Measurements from ENCODE around the gene PGM1. TPM values are rescaled to one million over a fixed set of nuclear protein-coding genes. Genes with fewer than 3 reads are reported as not detected.

Gene PGM1
- total RNA-seq, 1 donor: 52.4 TPM

GRCh38 chr1:63636192-63637105 is 43.2 kb downstream of the PGM1 start:
- TF ChIP-seq CTCF (IDR thresholded peaks at IDR 0.05; ENCODE audit: insufficient read depth, low read length): no peak
- no peak overlapping the region for H3K4me3 ChIP-seq (ENCODE audit: low read depth, low read length)
- DNase-seq (ENCODE audit: low read depth): no peak

GRCh38 chr1:63638471-63638870 is 45.3 kb downstream of the PGM1 start:
- TF ChIP-seq CTCF (IDR thresholded peaks at IDR 0.05; ENCODE audit: insufficient read depth, low read length): no peak
- DNase-seq (ENCODE audit: low read depth): no peak
- H3K4me3 ChIP-seq (ENCODE audit: low read depth, low read length): no peak overlapping the region

DNA sequence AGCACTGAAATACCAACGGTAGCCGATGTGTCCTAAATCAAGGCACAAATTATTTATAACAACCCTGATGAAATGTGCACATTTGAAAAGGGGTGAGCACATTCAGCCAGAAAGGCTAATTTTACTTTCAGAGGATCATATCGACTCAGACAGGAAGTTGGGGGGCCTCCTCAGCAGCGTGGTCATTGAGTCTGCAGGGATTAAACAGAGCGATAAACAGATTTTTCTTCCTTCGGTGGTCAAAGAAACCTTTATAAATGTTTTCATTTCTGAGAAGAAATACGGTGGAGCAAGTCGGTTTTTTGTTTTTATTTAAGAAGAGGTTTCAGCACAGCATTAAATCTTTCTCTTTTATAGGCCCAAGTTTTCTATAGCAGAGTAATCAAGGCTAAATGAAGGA is 45.7 kb downstream of the PGM1 start:
- no peak for TF ChIP-seq CTCF (IDR thresholded peaks at IDR 0.05; ENCODE audit: insufficient read depth, low read length)
- no peak overlapping the region for H3K4me3 ChIP-seq (ENCODE audit: low read depth, low read length)

DNA sequence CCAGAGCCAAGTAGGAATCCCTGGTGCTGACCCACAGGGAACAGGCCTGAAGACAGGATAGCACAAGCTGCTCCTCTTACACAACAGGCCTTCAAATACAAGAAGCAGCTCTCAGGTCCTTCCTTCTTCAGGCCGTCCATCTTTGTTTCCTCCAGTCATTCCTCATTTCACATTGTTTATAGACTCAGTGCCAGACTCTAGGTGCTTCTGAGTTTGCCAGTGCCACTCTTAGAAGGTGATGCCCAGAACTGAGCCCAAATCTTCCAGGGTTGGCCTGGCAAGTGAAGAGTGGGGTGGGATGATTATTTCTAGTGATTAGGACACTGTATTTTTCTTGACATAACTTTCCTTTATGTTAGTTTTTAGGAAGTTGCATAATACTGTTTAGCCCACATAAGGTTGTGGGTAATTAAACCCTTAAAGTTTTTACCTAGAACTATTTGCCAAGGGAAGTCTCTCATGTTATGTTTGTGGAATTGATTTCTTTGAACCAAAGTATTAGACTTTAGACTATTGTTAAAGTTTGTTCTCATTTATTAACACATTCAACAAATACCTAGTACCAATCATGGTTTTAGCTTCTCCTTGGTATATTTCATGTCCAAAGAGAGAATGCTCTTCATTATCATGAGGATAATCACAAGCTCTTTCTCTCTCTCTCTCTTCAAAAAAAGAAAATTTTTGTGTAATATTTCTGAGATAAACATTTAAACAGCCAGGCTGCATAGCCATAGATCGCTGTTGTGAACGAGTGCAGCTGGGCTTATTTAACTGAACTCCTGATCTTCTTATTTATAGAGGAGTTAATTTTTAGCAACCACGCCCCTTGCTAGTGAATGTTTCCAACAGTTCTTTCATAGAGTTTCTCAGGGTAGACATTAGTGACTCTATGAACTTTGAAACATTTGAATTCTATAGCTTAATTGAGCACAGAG is 47.7 kb downstream of the PGM1 start:
- DNase-seq (ENCODE audit: low read depth): no peak
- no peak overlapping the region for H3K4me3 ChIP-seq (ENCODE audit: low read depth, low read length)
- TF ChIP-seq CTCF (IDR thresholded peaks at IDR 0.05; ENCODE audit: insufficient read depth, low read length): no peak

More for the DNA sequence above, 45.7 kb downstream of the PGM1 start:
- no peak for DNase-seq (ENCODE audit: low read depth)

- no peak for DNase-seq (ENCODE audit: low read depth)
- TF ChIP-seq CTCF (IDR thresholded peaks at IDR 0.05; ENCODE audit: insufficient read depth, low read length): no peak
- H3K4me3 ChIP-seq (ENCODE audit: low read depth, low read length): no peak overlapping the region
Observed at GRCh38 chr1:63641615-63642014, 48.4 kb downstream of the PGM1 start.

DNA sequence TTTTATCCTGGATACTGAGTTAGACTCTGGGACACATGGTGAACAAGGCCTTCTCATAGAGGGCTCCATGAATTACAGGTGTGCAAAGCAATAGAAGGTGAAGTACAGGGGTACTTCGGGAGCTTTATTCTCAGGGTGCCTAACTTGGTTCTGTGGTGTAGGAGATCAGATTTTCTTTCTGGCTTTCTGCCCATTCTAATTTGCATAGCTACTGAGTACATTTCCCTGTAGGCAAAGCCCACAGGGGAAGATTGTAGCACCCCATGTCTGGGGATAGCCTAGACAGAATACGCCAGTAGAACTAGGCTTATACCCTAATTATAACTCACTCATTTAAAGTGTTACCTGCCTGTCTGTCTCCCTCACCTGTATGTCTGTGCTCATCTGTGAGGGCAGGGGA is 49.7 kb downstream of the PGM1 start:
- DNase-seq (ENCODE audit: low read depth): no peak
- H3K4me3 ChIP-seq (ENCODE audit: low read depth, low read length): no peak overlapping the region
- no peak for TF ChIP-seq CTCF (IDR thresholded peaks at IDR 0.05; ENCODE audit: insufficient read depth, low read length)

Measured in fibroblast of the aortic adventitia (primary cell).